Inferior parietal cortex (tissue), 1 donor: ENCODE results near the gene MTM1.

Experiments used
- DNase-seq: peaks from one replicate; pipeline ENCODE4 v3.0.0-alpha.2; 2016; ENCODE audit errors: extremely low spot score

MTM1 gene

GRCh38 chrX:150712619-150713018 is 144.2 kb downstream of the MTM1 start:
- no peak for DNase-seq

GRCh38 chrX:150715184-150715583 is 146.8 kb downstream of the MTM1 start:
- DNase-seq, result no peak

- no peak for DNase-seq
These were observed 151.2 kb downstream of the MTM1 start for GRCh38 chrX:150719621-150720020.
